HepG2 (cell line): ENCODE data around the gene MAEA.

Source experiments
- CTCF ChIP-seq: sonication (generic); formaldehyde crosslinking; IDR thresholded peaks from 2 replicates; pipeline ENCODE4 v1.5.0; 2020; ENCODE audit warnings: mild to moderate bottlenecking, missing genetic modification reagents, moderate library complexity
- POLR2AphosphoS5 ChIP-seq: IDR thresholded peaks from 2 replicates; pipeline ENCODE4 v1.6.1; 2012; ENCODE audit warnings: low read depth, low read length
- SRSF4 ChIP-seq: fragments of 200-400 bp; formaldehyde crosslinking; IDR thresholded peaks from one replicate; pipeline ENCODE4 v1.6.1; 2018; ENCODE audit warnings: mild to moderate bottlenecking, low read depth, low read length, moderate library complexity; ENCODE audit not compliant: poor library complexity, severe bottlenecking
- TAF1 ChIP-seq: sonication (generic); formaldehyde crosslinking; IDR thresholded peaks from 2 replicates; pipeline ENCODE4 v1.4.0; 2020; ENCODE audit warnings: missing genetic modification reagents
- TCF7L2 ChIP-seq: IDR thresholded peaks from 2 replicates; pipeline ENCODE4 v1.6.1; 2011; ENCODE audit warnings: mild to moderate bottlenecking, low read depth, low read length, moderate library complexity
- TF ChIP-seq, protein P1 (sequence below): sonication (generic); formaldehyde crosslinking; IDR thresholded peaks from 2 replicates; pipeline ENCODE4 v1.4.0; 2020; ENCODE audit warnings: missing genetic modification reagents
- TF ChIP-seq, protein P2 (sequence below), 2 experiments: sonication (generic) in 1 of 2; formaldehyde crosslinking in 1 of 2; IDR thresholded peaks; 2 replicates each; pipeline versions ENCODE4 v1.5.1 to v1.6.1; 2011 to 2020; ENCODE audit warnings: borderline replicate concordance in 1 of 2, low read depth in 1 of 2, low read length in 1 of 2, mild to moderate bottlenecking in 1 of 2, missing genetic modification reagents in 1 of 2, moderate library complexity in 1 of 2

GRCh38 chr4:1357356-1358248 lies 67.9 kb downstream of the MAEA start:
- TF ChIP-seq TAF1 (no peak), TCF7L2 (no peak), POLR2AphosphoS5 (no peak), CTCF (CRISPR knock-in tag) (no peak), SRSF4 (no peak)
- TF ChIP-seq, protein P1, sequence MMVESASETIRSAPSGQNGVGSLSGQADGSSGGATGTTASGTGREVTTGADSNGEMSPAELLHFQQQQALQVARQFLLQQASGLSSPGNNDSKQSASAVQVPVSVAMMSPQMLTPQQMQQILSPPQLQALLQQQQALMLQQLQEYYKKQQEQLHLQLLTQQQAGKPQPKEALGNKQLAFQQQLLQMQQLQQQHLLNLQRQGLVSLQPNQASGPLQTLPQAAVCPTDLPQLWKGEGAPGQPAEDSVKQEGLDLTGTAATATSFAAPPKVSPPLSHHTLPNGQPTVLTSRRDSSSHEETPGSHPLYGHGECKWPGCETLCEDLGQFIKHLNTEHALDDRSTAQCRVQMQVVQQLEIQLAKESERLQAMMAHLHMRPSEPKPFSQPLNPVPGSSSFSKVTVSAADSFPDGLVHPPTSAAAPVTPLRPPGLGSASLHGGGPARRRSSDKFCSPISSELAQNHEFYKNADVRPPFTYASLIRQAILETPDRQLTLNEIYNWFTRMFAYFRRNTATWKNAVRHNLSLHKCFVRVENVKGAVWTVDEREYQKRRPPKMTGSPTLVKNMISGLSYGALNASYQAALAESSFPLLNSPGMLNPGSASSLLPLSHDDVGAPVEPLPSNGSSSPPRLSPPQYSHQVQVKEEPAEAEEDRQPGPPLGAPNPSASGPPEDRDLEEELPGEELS (CRISPR knock-in tag) = no peak
- TF ChIP-seq, protein P2, sequence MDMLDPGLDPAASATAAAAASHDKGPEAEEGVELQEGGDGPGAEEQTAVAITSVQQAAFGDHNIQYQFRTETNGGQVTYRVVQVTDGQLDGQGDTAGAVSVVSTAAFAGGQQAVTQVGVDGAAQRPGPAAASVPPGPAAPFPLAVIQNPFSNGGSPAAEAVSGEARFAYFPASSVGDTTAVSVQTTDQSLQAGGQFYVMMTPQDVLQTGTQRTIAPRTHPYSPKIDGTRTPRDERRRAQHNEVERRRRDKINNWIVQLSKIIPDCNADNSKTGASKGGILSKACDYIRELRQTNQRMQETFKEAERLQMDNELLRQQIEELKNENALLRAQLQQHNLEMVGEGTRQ (IDR thresholded peaks at IDR 0.05; ENCODE audit: low read depth, low read length) = no peak
- TF ChIP-seq, protein P2 (CRISPR knock-in tag; IDR thresholded peaks at IDR 0.05; ENCODE audit: borderline replicate concordance) = no peak
